ENCODE data around the gene KLHL3. TPM values are rescaled to one million over a fixed set of nuclear protein-coding genes. Genes with fewer than 3 reads are reported as not detected.

KLHL3 gene
- total and polyA plus RNA-seq, 4 donors = 0.91 to 8.8 (median 3.7) TPM

DNA sequence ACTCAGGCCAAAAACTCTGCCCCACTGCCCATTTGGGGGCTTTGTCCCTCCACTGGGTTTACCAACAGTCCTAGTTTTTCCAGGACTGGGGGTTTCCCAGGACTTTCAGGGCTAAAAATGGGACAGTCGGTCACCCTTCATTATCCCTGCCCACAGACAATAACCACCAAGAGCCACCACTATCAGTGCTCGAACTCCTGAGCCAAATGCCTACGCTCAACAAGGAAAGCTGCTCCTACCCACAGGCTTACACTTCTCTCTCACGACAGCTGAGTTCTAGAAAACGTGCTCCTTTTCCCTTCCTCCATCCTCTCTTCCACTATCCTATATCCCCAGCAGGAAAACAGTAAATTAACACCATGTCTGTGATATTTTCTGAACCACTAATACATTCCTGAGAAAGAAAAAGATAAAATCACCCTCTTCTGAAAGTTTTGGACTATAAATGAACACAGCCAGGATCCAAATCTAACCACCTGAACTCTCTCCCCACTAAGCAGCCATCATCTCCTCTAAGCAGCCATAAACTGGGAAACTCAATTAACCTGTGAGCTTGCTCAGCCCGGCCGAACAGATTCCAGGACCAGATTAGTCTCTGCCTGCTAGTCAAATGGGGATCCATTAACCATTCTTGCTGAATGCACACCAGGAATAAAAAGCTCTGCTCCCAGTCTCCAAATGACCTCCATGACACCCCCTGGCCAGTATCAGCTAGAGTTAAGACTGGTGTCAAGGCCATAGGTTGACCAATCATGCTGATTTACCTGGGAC lies 41.8 kb downstream of the KLHL3 start:
- Histone ChIP-seq H3K9me3 (ENCODE audit: control insufficient read depth in 4 of 4, low read length in 3 of 4) (no peaks in the 10 kb centered on the region), H3K27me3 (ENCODE audit: control insufficient read depth in 4 of 4, insufficient read depth in 4 of 4, low read length in 3 of 4) (no peaks in the 10 kb centered on the region), H3K4me1 (ENCODE audit: control insufficient read depth in 4 of 4, insufficient read depth in 4 of 4, low read length in 3 of 4) (peaks cover 0 to 18% (median 11%) of the 10 kb centered on the region in 4 donors), H3K36me3 (ENCODE audit: control insufficient read depth in 4 of 4, insufficient read depth in 3 of 4, low read depth in 1 of 4, low read length in 3 of 4) (no peaks in the 10 kb centered on the region), H3K9ac (ENCODE audit: low read depth in 1 of 2, low read length in 2 of 2) (no peak overlapping the region), H3K4me3 (ENCODE audit: low read depth in 1 of 3, low read length in 3 of 3) (no peak overlapping the region), H3K27ac (ENCODE audit: low read depth in 1 of 2, low read length in 2 of 2) (no peak overlapping the region)
- DNase-seq (ENCODE audit: low spot score) = no peak
- TF ChIP-seq HNF4A (conservative IDR thresholded peaks at IDR 0.05) (no peak), SP1 (IDR thresholded peaks at IDR 0.05) (no peak), YY1 (IDR thresholded peaks at IDR 0.05) (no peak), ZBTB33 (IDR thresholded peaks at IDR 0.05) (no peak), NR2F2 (IDR thresholded peaks at IDR 0.05) (no peak), FOXA2 (IDR thresholded peaks at IDR 0.05) (no peak), ATF3 (IDR thresholded peaks at IDR 0.05) (no peak)
- TF ChIP-seq, protein P1, sequence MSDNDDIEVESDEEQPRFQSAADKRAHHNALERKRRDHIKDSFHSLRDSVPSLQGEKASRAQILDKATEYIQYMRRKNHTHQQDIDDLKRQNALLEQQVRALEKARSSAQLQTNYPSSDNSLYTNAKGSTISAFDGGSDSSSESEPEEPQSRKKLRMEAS (IDR thresholded peaks at IDR 0.05) = no peak
- 95% methylated on average over 7 of the region's 7 CpGs for WGBS

DNA sequence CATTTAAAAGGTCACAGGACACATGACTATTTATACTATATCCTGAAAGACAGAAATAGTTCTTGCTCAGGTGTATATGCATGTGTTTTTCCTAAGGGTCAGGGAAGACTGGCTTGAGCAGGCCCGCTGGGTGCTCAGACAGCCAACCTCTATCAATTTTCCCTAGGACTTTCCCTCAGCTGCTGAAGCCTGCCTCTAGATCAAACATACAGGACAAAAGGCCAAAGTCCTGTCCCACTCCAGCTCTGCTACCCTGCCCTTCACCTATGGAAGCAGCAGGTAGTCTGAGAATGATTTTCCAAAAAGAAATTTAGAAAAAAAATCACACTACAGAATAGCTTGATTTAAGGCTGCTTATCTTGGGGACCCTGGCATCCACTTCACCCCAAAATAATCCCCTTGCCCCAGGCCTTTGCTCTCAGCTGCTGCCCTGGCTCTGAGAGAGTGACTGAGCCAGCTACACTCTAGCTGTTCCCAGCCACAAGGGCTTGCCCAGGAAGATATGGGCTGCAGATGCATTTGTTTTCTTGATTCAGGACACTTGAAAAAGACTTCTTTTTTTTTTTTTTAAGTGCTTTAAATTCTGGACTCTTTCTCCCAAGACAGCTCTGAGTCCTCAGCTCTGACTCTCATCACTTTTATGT lies 42.5 kb downstream of the KLHL3 start:
- H3K27me3 ChIP-seq (ENCODE audit: control insufficient read depth in 4 of 4, insufficient read depth in 4 of 4, low read length in 3 of 4) = no peaks in the 10 kb centered on the region
- TF ChIP-seq NR2F2 (IDR thresholded peaks at IDR 0.05) (peak; percentile 66), RXRA (IDR thresholded peaks at IDR 0.05) (peak; percentile 54 to 66), SP1 (IDR thresholded peaks at IDR 0.05) (peak; percentile 74), FOXA2 (IDR thresholded peaks at IDR 0.05) (no peak), RAD21 (IDR thresholded peaks at IDR 0.05) (peak; percentile 7 to 54), ATF3 (IDR thresholded peaks at IDR 0.05) (no peak), HNF4G (IDR thresholded peaks at IDR 0.05) (peak; percentile 87), HNF4A (conservative IDR thresholded peaks at IDR 0.05) (peak; percentile 89 to 98)
- TF ChIP-seq, protein P2, sequence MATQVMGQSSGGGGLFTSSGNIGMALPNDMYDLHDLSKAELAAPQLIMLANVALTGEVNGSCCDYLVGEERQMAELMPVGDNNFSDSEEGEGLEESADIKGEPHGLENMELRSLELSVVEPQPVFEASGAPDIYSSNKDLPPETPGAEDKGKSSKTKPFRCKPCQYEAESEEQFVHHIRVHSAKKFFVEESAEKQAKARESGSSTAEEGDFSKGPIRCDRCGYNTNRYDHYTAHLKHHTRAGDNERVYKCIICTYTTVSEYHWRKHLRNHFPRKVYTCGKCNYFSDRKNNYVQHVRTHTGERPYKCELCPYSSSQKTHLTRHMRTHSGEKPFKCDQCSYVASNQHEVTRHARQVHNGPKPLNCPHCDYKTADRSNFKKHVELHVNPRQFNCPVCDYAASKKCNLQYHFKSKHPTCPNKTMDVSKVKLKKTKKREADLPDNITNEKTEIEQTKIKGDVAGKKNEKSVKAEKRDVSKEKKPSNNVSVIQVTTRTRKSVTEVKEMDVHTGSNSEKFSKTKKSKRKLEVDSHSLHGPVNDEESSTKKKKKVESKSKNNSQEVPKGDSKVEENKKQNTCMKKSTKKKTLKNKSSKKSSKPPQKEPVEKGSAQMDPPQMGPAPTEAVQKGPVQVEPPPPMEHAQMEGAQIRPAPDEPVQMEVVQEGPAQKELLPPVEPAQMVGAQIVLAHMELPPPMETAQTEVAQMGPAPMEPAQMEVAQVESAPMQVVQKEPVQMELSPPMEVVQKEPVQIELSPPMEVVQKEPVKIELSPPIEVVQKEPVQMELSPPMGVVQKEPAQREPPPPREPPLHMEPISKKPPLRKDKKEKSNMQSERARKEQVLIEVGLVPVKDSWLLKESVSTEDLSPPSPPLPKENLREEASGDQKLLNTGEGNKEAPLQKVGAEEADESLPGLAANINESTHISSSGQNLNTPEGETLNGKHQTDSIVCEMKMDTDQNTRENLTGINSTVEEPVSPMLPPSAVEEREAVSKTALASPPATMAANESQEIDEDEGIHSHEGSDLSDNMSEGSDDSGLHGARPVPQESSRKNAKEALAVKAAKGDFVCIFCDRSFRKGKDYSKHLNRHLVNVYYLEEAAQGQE (IDR thresholded peaks at IDR 0.05) = no peak
- TF ChIP-seq, protein P1 (IDR thresholded peaks at IDR 0.05) = no peak
- 44% methylated on average over 1 of the region's 1 CpG for WGBS
- no peaks in the 10 kb centered on the region for H3K36me3 ChIP-seq (ENCODE audit: control insufficient read depth in 4 of 4, insufficient read depth in 3 of 4, low read depth in 1 of 4, low read length in 3 of 4)
- no peak overlapping the region for H3K9ac ChIP-seq (ENCODE audit: low read depth in 1 of 2, low read length in 2 of 2)
- no peaks in the 10 kb centered on the region for H3K9me3 ChIP-seq (ENCODE audit: control insufficient read depth in 4 of 4, low read length in 3 of 4)
- H3K27ac ChIP-seq (ENCODE audit: low read depth in 1 of 2, low read length in 2 of 2) = no peak overlapping the region
- H3K4me1 ChIP-seq (ENCODE audit: control insufficient read depth in 4 of 4, insufficient read depth in 4 of 4, low read length in 3 of 4) = peaks cover 0 to 18% (median 11%) of the 10 kb centered on the region in 4 donors
- H3K4me3 ChIP-seq (ENCODE audit: low read depth in 1 of 3, low read length in 3 of 3) = no peak overlapping the region
- DNase-seq (ENCODE audit: low spot score) = no peak

Measured in liver (tissue), 9 donors.